ENCODE measurements around the gene RASSF3.

- TF ChIP-seq POLR2AphosphoS5 (IDR thresholded peaks at IDR 0.05; ENCODE audit: low read depth, low read length) (no peak), POLR2A (IDR thresholded peaks at IDR 0.05; ENCODE audit: low read depth, low read length) (no peak), TAF1 (IDR thresholded peaks at IDR 0.05; ENCODE audit: low read depth, low read length) (no peak), SPI1 (IDR thresholded peaks at IDR 0.05; ENCODE audit: low read depth, low read length) (no peak), POU2F2 (IDR thresholded peaks at IDR 0.05; ENCODE audit: low read depth, low read length) (no peak)
Observed at GRCh38 chr12:64603183-64603841, 7.0 kb upstream of the RASSF3 start.

All from GM12891 (cell line).